K562 (cell line): ENCODE measurements around the gene BIVM. TPM values are rescaled to one million over a fixed set of nuclear protein-coding genes. Genes with fewer than 3 reads are reported as not detected.

Source experiments
- CSDE1 ChIP-seq, 2 experiments: fragments of 450-650 bp; IDR thresholded peaks; 2 replicates each; pipeline ENCODE4 v1.6.1; 2016; ENCODE audit warnings: mild to moderate bottlenecking in 1 of 2
- DPF2 ChIP-seq: fragments of 450-650 bp; IDR thresholded peaks from 2 replicates; pipeline ENCODE4 v1.6.1; 2016
- ZHX1 ChIP-seq: fragments of 150-350 bp; conservative IDR thresholded peaks from 2 replicates; pipeline ENCODE4 v1.6.1; 2014; ENCODE audit warnings: low read length
- ZNF121 ChIP-seq: sonication (generic); formaldehyde crosslinking; conservative IDR thresholded peaks from 2 replicates; pipeline ENCODE4 v1.8.0; 2022; ENCODE audit warnings: missing genetic modification reagents
- polyA plus RNA-seq, 8 experiments: library from polyadenylated mRNA; depleted of rRNA in 4 of 8; stranded (reverse) in 5 of 8; unstranded in 3 of 8; fragments of >200 nt; fragmentation: Nextera tagmentation in 2 of 8; fragmentation: Illumina TruSeq in 1 of 8; extraction: Ambion mirVana in 2 of 8; extraction: Trizol in 1 of 8; gene quantifications; 2 replicates each; pipeline versions ENCODE4 v1.2.1 to v1.2.3, GENCODE V29; 2011 to 2014; ENCODE audit warnings: inconsistent platforms in 1 of 8, missing spikeins in 1 of 8
- total RNA-seq, 7 experiments: library from RNA; depleted of rRNA in 6 of 7; stranded (reverse); fragments of >200 nt in 6 of 7; fragmentation: Illumina TruSeq in 2 of 7; extraction: Trizol in 2 of 7; gene quantifications; 2 replicates each; pipeline versions ENCODE4 v1.2.1 to v1.2.3, GENCODE V29; 2011 to 2021; ENCODE audit warnings: low replicate concordance in 1 of 7
- TF ChIP-seq, protein P1 (sequence below): sonication (generic); formaldehyde crosslinking; IDR thresholded peaks from 2 replicates; pipeline ENCODE4 v1.8.0; 2023; ENCODE audit warnings: mild to moderate bottlenecking, missing genetic modification reagents

BIVM gene
- total and polyA plus RNA-seq, 9 of the 15 experiments (the other 6 are each of a cell fraction or from before 2014, with no cell fraction given): 3.6 to 23.1 (median 16.8) TPM

DNA sequence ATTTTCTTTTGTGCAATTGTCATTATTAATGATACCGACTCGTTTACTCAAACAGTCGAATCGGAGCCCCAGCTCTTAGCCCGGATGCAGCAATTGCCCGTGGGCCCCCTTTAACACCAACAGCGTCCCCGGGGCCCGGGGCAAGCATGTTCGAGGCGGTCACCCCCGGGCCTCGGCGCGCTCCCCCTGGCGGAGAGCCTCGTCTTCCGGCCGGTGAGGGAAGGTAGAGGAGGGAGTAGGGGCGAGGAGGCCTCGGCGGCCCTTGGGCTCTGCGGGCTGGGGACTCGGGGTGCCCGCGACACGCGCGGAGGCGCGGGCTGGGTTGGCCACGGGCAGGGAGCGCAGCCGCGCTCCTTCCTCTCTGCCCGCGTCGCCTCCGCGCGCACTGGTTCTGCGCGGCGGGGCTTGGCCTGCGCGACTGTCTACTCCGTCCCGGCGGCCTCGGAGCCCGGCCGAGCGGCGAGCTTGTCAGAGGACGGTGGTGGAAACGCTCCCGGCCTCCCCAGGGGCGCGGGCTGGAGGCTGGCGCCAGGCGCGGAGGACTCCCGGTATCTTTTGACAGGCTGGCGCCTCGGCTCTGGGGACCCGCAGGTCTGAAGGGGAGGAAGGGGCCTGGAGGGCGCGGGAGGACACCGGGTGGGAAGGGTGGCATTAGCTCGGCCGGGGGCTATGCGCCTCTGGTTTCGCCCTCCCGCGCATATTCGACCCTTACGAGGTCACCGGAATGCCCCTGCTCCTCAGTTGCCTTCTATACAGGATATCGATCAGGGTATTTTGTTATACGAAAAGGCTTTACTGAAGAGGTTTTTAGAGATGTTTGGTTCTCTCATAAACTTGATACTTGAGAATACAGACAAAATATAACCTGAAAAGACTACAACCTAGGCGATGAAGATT lies 1.5 kb downstream of the BIVM start (continued):
- no peak for TF ChIP-seq ZHX1
- TF ChIP-seq ZNF121 (CRISPR knock-in tag): no peak
- TF ChIP-seq DPF2: no peak
- TF ChIP-seq CSDE1 (IDR thresholded peaks at IDR 0.05): no peak
- TF ChIP-seq, protein P1, sequence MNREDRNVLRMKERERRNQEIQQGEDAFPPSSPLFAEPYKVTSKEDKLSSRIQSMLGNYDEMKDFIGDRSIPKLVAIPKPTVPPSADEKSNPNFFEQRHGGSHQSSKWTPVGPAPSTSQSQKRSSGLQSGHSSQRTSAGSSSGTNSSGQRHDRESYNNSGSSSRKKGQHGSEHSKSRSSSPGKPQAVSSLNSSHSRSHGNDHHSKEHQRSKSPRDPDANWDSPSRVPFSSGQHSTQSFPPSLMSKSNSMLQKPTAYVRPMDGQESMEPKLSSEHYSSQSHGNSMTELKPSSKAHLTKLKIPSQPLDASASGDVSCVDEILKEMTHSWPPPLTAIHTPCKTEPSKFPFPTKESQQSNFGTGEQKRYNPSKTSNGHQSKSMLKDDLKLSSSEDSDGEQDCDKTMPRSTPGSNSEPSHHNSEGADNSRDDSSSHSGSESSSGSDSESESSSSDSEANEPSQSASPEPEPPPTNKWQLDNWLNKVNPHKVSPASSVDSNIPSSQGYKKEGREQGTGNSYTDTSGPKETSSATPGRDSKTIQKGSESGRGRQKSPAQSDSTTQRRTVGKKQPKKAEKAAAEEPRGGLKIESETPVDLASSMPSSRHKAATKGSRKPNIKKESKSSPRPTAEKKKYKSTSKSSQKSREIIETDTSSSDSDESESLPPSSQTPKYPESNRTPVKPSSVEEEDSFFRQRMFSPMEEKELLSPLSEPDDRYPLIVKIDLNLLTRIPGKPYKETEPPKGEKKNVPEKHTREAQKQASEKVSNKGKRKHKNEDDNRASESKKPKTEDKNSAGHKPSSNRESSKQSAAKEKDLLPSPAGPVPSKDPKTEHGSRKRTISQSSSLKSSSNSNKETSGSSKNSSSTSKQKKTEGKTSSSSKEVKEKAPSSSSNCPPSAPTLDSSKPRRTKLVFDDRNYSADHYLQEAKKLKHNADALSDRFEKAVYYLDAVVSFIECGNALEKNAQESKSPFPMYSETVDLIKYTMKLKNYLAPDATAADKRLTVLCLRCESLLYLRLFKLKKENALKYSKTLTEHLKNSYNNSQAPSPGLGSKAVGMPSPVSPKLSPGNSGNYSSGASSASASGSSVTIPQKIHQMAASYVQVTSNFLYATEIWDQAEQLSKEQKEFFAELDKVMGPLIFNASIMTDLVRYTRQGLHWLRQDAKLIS (CRISPR knock-in tag): no peak
- TF ChIP-seq, all 486 proteins: peak for 75
